Activated CD4-positive, alpha-beta T cell treated with anti-CD3 and anti-CD28 coated beads, Interleukin-2, amount 10 ng/mL, durations not matched to agents 7 days and 5 days (primary cell): Measurements from ENCODE around the gene CYP51A1. TPM values are rescaled to one million over a fixed set of nuclear protein-coding genes. Genes with fewer than 3 reads are reported as not detected.
"Not testable (repeated sequence)": the region's sequence is repeated elsewhere in the genome, so short reads cannot be mapped to it uniquely, and the experiment has no call there.

Experiments
- CTCF ChIA-PET: fragments of 350-600 bp; sonication (Branson Sonifier 250); formaldehyde crosslinking; loops from one replicate; lab custom pipeline; 2021; ENCODE audit warnings: antibody characterized with exemption; lab: Charles Lee
- POLR2A ChIA-PET: fragments of 350-600 bp; sonication (Branson Sonifier 250); formaldehyde crosslinking; loops from one replicate; lab custom pipeline; 2021; ENCODE audit warnings: antibody characterized with exemption; lab: Charles Lee
- DNase-seq: peaks from one replicate; pipeline ENCODE4 v3.0.0-alpha.2; 2020
- H3K27ac Mint-ChIP-seq: one replicate; pipeline ENCODE4 v1.8.0; 2021; ENCODE audit warnings: mild to moderate bottlenecking, moderate library complexity, mixed read lengths
- H3K27me3 Mint-ChIP-seq: one replicate; pipeline ENCODE4 v1.8.0; 2021; ENCODE audit warnings: mixed read lengths
- H3K36me3 Mint-ChIP-seq: one replicate; pipeline ENCODE4 v1.8.0; 2021; ENCODE audit warnings: low read depth, mixed read lengths
- H3K4me1 Mint-ChIP-seq: one replicate; pipeline ENCODE4 v1.8.0; 2021; ENCODE audit warnings: mixed read lengths
- H3K4me3 Mint-ChIP-seq: one replicate; pipeline ENCODE4 v1.8.0; 2021; ENCODE audit warnings: mild to moderate bottlenecking, moderate library complexity, mixed read lengths
- H3K9me3 Mint-ChIP-seq: one replicate; pipeline ENCODE4 v1.8.0; 2021; ENCODE audit warnings: mixed read lengths
- total RNA-seq, 2 experiments: library from RNA; stranded (reverse); gene quantifications; one replicate each; pipeline ENCODE4 v1.2.3, GENCODE V29; 2021

Gene CYP51A1
- 10 to 100 TPM; 27.4 to 30.6 TPM for total RNA-seq

- Mint-ChIP-seq H3K36me3 (peaks cover 15% of the 10 kb centered on the region), H3K27ac (peak within 1 kb of the TSS; percentile 99), H3K4me1 (peaks cover 46% of the 10 kb centered on the region), H3K9me3 (peaks cover 3% of the 10 kb centered on the region), H3K27me3 (peaks cover 2% of the 10 kb centered on the region), H3K4me3 (peak within 1 kb of the TSS; percentile 95)
- peak; percentile 92 for DNase-seq
- ChIA-PET CTCF (interaction anchor here (1.7 to 2.2 kb wide), 2 partner anchors 9 to 313 kb away, joined by 6 read pairs; partner anchors contain the start of gene GATAD1), POLR2A (no interaction called here)
These were observed at the start of gene CYP51A1 for GRCh38 chr7:92134271-92135051. Gene CYP51A1, minus strand, starts transcription at chr7:92134477. Its CDS starts 113 bp downstream, at chr7:92134364.

GRCh38 chr7:92178928-92179924, 44.9 kb upstream of the CYP51A1 start, which contains the start of gene LRRD1:
Gene LRRD1, minus strand, starts transcription at chr7:92179142. Its CDS starts 13,940 bp downstream, at chr7:92165202.
- peaks cover 21% of the 10 kb centered on the region for H3K27me3 Mint-ChIP-seq
- no peaks in the 10 kb centered on the region for H3K9me3 Mint-ChIP-seq
- ChIA-PET CTCF (interaction anchor here (1.0 to 1.2 kb wide), 2 partner anchors 13 to 16 kb away, joined by 3 read pairs; no protein-coding TSS in a partner anchor), POLR2A (no interaction called here)
- H3K36me3 Mint-ChIP-seq: no peaks in the 10 kb centered on the region
- peaks cover 12% of the 10 kb centered on the region for H3K4me1 Mint-ChIP-seq
- DNase-seq: peak; percentile 88
- H3K4me3 Mint-ChIP-seq: peak within 1 kb of the TSS; percentile 71
- H3K27ac Mint-ChIP-seq: peak within 1 kb of the TSS; percentile 69

GRCh38 chr7:92177362-92177761, 43.1 kb upstream of the CYP51A1 start:
- peaks cover 32% of the 10 kb centered on the region for H3K27me3 Mint-ChIP-seq
- H3K27ac Mint-ChIP-seq: no peak overlapping the region
- POLR2A ChIA-PET: no interaction called here
- H3K36me3 Mint-ChIP-seq: no peaks in the 10 kb centered on the region
- H3K4me1 Mint-ChIP-seq: peaks cover 12% of the 10 kb centered on the region
- DNase-seq: no peak
- CTCF ChIA-PET: no interaction called here
- H3K4me3 Mint-ChIP-seq: no peak overlapping the region
- H3K9me3 Mint-ChIP-seq: no peaks in the 10 kb centered on the region

GRCh38 chr7:92169529-92169928, 35.3 kb upstream of the CYP51A1 start:
- H3K27me3 Mint-ChIP-seq: peaks cover 32% of the 10 kb centered on the region
- DNase-seq, H3K36me3 Mint-ChIP-seq, H3K4me1 Mint-ChIP-seq, POLR2A ChIA-PET, H3K4me3 Mint-ChIP-seq, H3K27ac Mint-ChIP-seq, H3K9me3 Mint-ChIP-seq: not testable (repeated sequence)
- CTCF ChIA-PET: interaction anchor here (0.8 to 1.5 kb wide), 2 partner anchors 24 to 27 kb away, joined by 3 read pairs; no protein-coding TSS in a partner anchor

- H3K4me1 Mint-ChIP-seq: peaks cover 1% of the 10 kb centered on the region
- no peaks in the 10 kb centered on the region for H3K36me3 Mint-ChIP-seq
- H3K9me3 Mint-ChIP-seq: no peaks in the 10 kb centered on the region
- no peak overlapping the region for H3K4me3 Mint-ChIP-seq
- ChIA-PET POLR2A (no interaction called here), CTCF (no interaction called here)
- no peak overlapping the region for H3K27ac Mint-ChIP-seq
- no peak for DNase-seq
- H3K27me3 Mint-ChIP-seq: peaks cover 22% of the 10 kb centered on the region
These were observed 27.0 kb upstream of the CYP51A1 start for GRCh38 chr7:92161271-92161670.

- H3K9me3 Mint-ChIP-seq: no peaks in the 10 kb centered on the region
These were observed 24.6 kb upstream of the CYP51A1 start for GRCh38 chr7:92158660-92159575.

GRCh38 chr7:92156990-92157389, 22.7 kb upstream of the CYP51A1 start:
- ChIA-PET CTCF (no interaction called here), POLR2A (no interaction called here)
- Mint-ChIP-seq H3K27me3 (peaks cover 16% of the 10 kb centered on the region), H3K4me3 (no peak overlapping the region), H3K27ac (no peak overlapping the region), H3K9me3 (no peaks in the 10 kb centered on the region), H3K36me3 (no peaks in the 10 kb centered on the region), H3K4me1 (peaks cover 1% of the 10 kb centered on the region)
- no peak for DNase-seq

More at GRCh38 chr7:92158660-92159575, 24.6 kb upstream of the CYP51A1 start:
- CTCF ChIA-PET: no interaction called here
- POLR2A ChIA-PET: no interaction called here
- H3K36me3 Mint-ChIP-seq: no peaks in the 10 kb centered on the region
- peaks cover 1% of the 10 kb centered on the region for H3K4me1 Mint-ChIP-seq
- H3K27ac Mint-ChIP-seq: no peak overlapping the region
- no peak overlapping the region for H3K4me3 Mint-ChIP-seq
- peaks cover 22% of the 10 kb centered on the region for H3K27me3 Mint-ChIP-seq
- DNase-seq: no peak

GRCh38 chr7:92155108-92155739, 20.9 kb upstream of the CYP51A1 start:
- H3K27ac Mint-ChIP-seq: no peak overlapping the region

GRCh38 chr7:92150450-92151017, 16.3 kb upstream of the CYP51A1 start:
- Mint-ChIP-seq H3K9me3 (no peaks in the 10 kb centered on the region), H3K27ac (no peak overlapping the region), H3K36me3 (no peaks in the 10 kb centered on the region), H3K4me1 (no peaks in the 10 kb centered on the region), H3K27me3 (no peaks in the 10 kb centered on the region), H3K4me3 (no peak overlapping the region)
- ChIA-PET CTCF (no interaction called here), POLR2A (no interaction called here)
- no peak for DNase-seq

More at GRCh38 chr7:92155108-92155739, 20.9 kb upstream of the CYP51A1 start:
- Mint-ChIP-seq H3K36me3 (no peaks in the 10 kb centered on the region), H3K9me3 (no peaks in the 10 kb centered on the region), H3K4me1 (peaks cover 1% of the 10 kb centered on the region), H3K27me3 (peaks cover 6% of the 10 kb centered on the region), H3K4me3 (no peak overlapping the region)
- DNase-seq: no peak
- CTCF ChIA-PET: no interaction called here
- POLR2A ChIA-PET: no interaction called here

- Mint-ChIP-seq H3K27ac (no peak overlapping the region), H3K9me3 (no peaks in the 10 kb centered on the region), H3K27me3 (no peaks in the 10 kb centered on the region), H3K4me3 (no peak overlapping the region), H3K4me1 (no peaks in the 10 kb centered on the region), H3K36me3 (no peaks in the 10 kb centered on the region)
- no peak for DNase-seq
- ChIA-PET CTCF (no interaction called here), POLR2A (no interaction called here)
These were observed 15.5 kb upstream of the CYP51A1 start for GRCh38 chr7:92149736-92150239.

- H3K27ac Mint-ChIP-seq, H3K4me3 Mint-ChIP-seq, H3K36me3 Mint-ChIP-seq, H3K4me1 Mint-ChIP-seq, H3K27me3 Mint-ChIP-seq, DNase-seq, POLR2A ChIA-PET, H3K9me3 Mint-ChIP-seq: not testable (repeated sequence)
- CTCF ChIA-PET: interaction anchor here (0.6 to 1.3 kb wide), 3 partner anchors 26 to 318 kb away, joined by 3 read pairs; no protein-coding TSS in a partner anchor
These were observed 9.1 kb upstream of the CYP51A1 start for GRCh38 chr7:92143192-92143880.
